GM21723 (cell line): ENCODE measurements around the gene ZNF740.

ENCODE experiments used
- ATAC-seq: cut with Tn5 transposase; IDR thresholded peaks from one replicate; pipeline ENCODE4 v1.9.1; 2021; ENCODE audit warnings: mild to moderate bottlenecking, moderate library complexity; ENCODE audit not compliant: unreplicated experiment

Gene ZNF740

DNA sequence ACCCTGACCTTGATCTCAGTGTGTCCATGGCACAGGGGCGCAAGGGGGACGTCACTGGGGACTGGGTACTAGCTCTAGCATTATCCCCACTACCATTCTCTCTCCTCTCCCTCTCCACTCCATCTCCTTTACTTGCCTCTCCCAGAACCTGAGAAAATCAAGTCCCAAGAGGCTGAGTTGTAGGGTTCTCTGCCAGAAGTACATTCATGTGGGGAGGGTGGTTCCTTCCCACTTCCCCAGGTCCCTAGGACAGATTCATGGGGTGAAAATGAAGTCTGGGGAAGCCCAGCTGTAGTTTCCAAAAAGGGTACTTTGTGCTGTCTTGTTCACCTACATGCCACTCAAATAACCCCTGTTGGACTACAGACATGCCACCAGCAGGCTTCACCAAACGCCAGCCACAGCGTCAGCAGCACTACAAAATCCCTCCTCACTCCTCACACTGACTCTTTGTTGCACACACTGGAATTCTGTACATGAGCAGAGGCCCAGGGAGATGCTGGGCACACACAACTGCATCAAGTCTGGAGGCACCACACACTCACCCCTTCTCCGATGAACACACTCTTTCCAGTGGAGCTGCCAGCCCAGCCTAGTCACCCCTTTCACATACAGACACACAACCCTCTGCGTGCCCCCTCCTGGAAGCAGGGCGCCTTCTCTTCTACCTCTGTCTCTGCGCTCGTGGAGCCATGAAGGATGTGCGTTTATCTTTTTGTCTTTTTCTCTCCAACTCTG is 44.5 kb downstream of the ZNF740 start:
- no peak for ATAC-seq

DNA sequence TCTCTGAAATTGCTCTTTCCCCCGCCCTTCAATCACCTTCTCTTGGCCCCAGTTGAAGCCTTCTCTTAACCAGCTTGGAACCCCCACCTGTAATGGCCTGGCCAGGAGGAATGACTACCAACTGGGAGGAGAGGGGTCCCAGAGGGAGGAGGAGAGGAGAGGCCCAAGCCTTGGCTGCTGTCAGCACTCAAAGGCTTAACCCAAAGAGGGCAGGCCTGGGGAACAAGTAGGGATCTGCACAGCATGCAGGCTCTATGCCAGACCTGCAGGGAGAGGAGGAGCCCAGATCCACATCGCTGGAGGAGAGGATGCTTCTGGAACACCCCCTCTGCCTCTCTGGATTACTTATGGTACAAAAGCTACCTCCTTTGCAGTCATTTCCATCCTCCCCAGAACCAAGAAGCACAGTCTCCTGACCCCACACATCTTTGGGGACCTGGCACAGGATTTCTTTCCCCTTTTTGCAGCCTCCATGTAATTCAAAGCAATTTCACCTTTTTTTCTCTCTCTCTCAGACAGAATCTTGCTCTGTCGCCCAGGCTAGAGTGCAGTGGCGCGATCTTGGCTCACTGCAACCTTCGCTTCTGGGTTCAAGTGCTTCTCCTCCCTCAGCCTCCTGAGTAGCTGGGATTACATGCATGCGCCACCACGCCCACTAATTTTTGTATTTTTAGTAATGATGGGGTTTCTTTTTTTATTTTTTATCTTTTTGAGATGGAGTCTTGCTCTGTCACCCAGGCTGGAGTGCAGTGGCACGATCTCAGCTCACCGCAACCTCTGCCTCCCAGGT is 45.3 kb downstream of the ZNF740 start:
- no peak for ATAC-seq

DNA sequence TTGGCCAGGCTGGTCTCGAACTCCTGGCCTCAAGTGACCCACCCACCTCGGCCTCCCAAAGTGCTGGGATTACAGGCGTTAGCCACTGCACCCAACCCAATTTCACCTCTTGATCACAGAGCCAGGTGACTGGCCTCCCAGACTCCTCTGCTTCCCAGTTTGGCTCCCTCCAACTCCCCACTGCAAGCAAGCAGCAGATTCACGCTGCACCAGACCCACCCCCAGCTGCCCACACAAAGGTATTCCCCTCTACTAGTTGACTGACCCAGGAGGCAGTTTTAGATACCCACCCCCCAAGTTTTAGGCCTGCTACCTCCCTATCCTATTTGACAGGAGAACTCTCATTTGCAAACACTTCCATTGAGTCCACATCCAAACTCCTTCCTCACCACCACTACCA is 46.3 kb downstream of the ZNF740 start:
- no peak for ATAC-seq

DNA sequence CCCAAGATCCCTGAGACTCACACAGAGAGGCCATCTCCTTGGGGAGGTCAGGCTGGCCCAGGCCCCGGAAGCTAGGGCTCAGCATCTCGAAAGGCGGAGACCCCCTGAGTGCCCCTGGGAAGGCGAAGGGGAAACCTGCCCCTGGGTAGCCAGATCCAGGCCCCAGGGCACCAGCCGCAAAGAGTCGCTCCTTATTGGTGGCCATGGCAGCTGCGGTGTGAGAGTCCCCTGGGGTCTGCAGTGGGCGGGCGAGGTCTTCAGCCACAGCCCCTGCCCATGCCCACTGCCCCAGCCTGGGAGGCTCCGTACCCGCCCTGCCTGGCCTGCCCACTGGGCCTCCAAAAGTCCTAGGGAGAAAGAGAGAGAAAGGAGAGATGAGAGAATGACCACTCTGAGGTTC is 46.8 kb downstream of the ZNF740 start:
- ATAC-seq = no peak

DNA sequence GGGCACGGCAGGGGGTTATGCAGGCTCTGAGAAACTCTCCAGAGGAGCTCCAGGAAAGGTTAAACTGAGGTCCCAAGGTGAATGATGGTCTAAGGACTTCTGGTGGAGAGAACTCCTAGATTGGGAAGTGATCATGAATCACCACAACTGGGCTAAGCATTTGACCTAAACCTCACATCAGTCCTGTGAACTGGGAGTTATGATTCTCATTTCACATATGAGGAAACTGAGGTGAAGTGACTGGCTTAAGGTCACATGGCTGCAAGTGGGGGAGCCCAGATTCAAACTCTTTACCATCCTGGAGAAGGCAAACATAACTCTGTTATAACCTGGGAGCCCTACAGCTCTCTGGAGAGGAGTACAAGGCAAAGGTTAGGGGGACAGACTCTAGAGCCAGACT is 47.3 kb downstream of the ZNF740 start:
- no peak for ATAC-seq

DNA sequence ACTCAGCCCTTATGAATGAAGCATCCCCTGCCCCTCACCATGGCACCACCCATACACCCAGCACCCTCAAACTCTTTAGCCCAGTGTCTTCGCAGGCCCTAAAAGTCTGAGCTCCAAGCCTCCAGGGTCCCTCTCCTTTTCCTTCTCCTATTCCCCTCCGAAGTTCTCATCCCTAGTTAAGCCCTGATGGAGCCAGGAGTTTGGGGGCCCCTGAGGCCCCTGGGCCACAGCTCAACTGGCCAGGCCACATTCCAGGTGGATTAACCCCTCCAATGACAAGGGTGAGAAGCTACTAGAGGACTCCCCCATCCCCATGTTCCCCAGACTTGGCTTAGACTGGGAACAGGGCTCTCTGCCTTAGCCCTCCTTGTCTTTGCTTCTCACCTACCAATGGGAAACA is 48.9 kb downstream of the ZNF740 start:
- no peak for ATAC-seq

DNA sequence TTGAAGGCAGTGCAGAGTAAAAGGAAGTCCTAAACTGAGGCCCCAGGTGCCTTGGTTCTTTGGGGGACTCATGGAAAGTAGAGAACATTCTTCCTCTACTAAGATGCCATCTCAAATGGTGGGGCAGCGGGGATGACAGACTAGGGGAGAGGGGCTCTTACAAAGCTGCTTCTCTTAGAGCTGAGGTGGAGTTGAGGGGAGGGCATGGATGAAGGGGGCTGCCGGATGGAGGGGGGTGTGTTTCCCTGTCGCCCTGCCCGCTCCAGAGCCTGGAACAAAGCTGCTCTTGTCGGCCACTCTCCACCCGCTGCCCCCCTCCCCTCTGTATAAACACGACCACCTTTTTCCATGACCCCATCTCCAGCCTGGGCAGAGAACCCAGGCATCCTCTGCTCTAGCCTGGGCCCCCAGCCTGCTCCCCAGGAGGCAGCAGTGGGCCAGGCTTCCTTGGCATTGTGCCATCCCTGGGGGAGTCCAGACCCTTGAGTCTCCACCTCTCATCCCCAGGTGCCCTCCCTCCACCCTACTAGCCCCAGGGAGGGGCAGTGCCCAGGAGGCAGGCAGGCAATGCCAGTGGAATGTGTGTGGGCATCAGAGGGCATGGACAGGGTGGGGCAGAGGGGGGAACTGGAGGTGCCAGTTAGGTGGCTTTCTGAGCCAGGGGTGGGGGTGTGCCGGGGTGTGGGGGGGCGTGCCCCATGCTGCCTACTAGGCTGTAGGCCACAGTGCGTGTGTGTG is 49.8 kb downstream of the ZNF740 start:
- ATAC-seq = no peak

DNA sequence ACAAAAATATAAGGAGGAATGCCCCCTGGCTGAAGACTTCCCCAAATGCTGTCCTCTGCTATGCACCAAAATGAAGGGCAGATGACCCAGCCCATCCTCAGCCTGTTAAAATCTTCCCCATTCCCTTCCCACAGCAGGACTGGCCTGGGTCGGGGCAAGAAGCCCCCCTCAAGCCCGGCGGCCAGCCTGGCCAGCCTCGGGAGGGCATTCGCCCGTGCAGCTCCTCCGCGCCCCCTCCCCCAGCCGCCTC is 51.1 kb downstream of the ZNF740 start:
- ATAC-seq = no peak

DNA sequence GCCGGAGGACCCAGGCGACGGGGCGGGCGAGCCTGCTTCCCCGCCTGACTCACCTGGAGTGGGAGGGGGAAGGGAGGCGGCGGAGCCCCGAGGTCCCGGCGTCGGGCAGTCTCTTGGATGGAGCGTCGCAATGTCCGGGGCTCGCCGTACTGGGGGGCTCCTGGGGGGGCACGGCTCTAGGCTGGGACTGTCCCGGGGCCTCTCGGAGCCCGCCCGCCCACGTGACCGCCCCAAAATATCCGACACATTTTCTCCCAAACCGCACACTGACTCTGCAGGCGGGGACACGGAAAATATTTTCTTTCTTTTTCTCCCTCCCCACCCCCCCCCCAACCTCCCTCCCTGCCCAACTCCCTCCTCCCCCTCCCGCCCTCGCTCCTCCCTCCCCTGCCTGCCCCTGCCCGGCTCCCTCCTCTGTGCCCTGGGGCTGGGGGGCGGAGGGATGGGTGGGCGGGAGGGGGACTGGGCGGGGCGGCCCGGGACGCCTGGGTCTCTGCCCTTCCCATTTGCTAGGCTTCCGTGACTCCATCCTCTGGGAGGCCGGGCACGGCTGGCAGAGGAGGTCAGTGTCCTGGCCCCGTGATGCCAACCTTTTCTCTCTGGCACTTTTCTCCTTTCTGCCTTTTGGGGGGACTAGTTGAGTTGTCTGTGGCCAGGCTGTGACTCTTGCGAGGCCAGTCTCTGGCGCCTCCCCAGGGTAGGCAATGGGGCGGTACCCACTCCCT is 51.6 kb downstream of the ZNF740 start, which contains the start of gene RARG:
RARG (minus strand) TSS at position 289 of the 725 bp plus-strand sequence. CDS start 4,664 bp downstream, outside the sequence.
- peak; percentile 59 for ATAC-seq

DNA sequence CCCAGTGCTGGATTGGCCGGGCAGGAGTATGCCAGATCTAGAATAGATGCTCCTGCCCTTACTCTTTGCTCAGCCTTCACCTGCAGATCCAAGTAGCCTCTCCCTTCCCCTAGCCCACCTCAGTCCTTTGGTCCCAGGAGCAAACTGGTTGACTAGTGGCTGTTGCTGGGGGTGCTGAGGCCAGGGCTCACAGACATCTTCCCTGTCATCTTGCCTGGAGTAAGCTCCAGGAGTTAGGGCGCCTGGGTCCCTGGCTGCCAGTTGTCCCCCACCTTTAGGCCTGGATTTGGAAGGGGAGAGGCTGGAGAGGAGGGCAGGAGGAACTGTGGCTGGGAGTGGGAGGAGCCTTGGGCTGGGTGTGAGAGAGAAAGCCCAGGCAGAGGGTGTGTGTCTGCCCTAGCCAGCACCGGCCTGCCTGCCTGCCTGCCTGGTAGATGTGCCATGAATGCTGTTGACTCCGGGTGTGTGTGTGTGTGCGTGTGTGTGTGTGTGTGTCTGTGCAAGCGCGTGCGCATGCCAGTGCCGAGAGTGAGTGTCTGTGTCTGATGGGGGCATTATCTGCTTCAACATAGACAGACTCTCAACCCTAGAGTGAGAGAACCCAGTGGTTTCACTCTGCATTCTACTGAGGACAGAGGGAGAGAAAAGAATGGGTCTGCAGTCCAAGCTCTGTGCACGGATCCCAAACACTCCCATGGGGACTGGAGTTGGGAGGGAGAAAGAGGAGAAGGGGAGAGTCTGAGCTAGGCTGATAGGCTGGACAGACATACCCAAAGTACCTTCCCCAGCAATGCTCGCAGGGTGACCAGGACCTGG is 52.3 kb downstream of the ZNF740 start:
- peak; percentile 35 for ATAC-seq

DNA sequence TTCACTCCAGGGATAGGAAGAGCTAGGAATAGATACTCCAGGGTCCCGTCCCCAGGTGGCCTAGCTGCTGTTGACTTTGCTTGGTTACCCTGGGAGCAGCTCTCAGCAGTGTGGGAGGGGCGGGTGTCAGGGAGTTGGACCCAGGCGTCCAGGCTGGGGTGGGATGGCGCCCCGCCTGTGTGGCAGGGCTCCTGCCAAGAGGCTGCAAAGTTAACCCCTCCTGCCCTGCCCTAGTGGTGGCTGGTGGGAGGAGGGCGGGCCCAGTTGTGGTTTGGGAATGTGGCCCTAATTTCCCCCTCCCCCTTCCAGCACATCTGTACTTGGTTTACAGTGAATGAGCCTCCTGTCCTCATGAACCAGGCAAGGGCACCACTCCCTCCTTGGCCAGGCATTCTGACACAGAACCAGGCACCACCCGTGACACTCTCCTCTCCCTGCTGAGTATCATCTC is 53.2 kb downstream of the ZNF740 start:
- ATAC-seq = no peak

DNA sequence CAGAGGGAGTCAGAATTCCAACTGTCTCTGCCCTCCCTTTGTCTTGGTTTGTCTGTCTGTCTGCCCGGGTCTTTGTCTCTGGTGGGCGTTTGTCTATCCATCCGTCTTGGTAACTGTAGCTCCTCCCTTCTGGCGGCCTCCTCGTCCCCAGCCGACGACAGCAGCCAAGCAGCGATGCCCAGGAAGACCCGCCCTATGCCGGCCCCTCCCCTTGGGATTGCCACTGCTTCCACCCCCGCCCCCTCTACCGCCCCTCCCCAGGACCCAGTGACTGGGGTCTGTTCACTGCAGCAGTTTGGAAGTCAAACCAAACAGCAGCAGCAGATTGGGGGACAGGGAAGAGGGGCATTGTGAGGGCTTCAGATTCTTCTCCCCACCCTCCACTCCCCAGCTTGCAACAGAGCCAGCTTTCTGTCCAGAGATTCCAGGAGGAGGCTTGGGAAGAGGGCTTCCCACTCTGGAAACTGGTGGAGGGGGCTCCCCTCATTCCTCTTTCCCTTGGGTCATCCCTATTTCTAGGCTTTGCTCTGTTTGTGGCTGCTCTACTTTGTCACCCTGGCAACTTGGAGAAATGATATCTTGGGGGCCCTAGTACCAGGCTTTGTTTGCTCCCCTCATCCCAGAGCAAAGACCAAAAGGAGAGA is 53.9 kb downstream of the ZNF740 start:
- no peak for ATAC-seq

DNA sequence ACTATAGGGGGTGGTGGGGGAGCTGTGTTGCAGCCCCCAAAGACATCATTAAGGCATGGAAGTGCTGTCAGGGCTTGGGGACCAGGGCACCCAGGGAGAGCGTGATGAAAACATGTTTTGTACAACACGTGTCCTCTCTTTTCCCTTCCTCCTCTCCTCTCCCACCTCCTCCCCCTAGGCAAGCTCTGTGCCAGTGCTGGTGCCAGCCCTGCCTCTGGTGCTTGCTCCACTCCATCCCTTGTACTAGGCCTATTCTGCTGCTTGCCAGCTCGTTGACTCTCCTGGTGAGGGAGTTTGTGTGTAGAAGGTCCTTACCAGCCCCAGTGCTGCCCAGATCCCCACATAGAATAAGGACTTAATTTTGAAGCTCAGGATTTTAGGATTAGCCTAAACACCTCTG is 54.6 kb downstream of the ZNF740 start:
- no peak for ATAC-seq

DNA sequence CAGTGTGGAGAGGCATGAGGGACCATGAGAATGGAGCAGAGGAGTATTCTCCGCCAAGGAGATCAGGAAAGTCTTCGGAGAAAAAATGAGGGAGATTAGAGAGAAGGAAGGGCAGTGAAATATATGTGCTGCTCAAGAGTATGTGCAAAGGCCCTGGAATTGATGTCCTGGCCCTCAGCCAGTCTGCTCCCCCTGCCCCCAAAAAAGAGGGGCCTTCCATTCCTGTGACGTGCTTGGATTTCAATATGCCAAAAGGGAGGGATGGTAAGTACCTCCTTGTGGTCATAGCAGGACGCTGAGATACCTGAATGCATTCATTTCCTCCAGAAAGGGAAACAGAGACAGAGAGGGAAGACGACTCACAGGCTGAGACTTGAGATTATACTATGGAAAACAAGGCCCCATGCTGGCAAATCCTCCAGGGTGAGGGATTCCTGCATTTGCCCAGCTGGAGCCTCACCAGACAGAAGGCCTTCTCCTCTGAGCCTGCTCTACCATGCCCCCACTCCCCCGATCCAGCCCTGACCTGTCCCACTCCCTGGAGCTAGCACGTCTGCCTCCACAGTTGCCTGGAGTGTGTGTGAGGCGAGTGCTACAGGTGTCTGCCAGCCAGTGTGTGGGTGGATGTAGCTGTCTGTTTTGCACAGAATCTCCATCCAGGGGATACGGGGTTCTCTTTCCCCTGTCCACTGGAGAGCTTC is 55.4 kb downstream of the ZNF740 start:
- ATAC-seq = no peak

DNA sequence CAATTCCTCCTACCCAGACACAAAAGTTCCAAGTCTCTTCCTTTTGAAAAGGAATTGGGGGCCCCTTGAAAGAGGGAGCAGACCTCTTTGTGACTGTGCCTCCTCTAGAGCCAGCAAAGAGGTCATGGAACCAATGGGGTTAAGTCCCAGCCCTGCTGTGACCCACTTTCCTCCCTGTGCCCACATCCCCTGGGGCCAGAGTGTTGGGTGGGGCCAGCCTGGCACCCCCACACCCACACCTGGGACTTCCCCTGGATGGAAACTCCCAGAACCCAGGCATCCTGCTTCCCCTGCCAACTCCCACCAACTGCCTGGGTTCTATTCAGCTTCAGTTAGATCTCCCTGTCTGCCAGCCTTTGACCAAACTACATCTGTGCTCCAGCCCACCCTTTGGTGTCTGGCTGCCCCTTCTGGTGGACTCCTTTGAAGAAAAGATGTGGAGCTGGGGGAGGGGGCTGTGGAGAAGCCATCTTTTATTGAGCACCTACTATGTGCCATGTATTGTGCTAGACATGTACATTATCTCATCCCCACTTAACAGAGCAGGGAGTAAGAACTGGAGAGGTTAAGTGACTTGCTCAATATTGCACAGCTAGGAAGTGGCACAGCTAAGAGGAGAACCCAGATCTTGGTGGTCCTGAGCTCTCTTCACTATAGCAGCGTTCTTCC is 56.1 kb downstream of the ZNF740 start:
- no peak for ATAC-seq

DNA sequence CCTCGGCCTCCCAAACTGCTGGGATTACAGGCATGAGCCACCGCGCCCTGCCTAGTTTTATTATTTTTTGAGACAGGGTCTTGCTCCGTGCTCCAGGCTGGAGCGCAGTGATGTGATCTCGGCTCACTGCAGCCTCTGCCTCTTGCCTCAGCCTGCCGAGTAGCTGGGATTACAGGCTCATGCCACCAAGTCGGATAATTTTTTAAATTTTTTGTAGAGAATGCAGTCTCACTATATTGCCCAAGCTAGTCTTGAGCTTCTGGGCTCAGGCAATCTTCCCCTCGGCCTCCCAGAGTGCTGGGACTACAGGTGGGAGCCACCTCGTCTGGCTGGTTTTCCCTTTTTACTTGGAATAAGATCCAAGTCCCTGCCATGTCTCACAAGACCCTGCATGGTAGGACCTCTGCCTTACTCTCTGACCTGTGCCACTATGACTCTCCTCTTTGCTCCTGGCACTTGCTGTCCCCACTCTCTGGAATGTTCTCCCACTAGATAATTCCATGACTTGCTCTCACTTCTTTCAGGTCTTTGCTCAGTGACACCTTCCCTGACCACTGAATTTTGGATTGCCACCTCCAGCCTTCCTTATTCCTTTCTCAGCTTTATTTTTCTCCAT is 59.2 kb downstream of the ZNF740 start:
- ATAC-seq = no peak

DNA sequence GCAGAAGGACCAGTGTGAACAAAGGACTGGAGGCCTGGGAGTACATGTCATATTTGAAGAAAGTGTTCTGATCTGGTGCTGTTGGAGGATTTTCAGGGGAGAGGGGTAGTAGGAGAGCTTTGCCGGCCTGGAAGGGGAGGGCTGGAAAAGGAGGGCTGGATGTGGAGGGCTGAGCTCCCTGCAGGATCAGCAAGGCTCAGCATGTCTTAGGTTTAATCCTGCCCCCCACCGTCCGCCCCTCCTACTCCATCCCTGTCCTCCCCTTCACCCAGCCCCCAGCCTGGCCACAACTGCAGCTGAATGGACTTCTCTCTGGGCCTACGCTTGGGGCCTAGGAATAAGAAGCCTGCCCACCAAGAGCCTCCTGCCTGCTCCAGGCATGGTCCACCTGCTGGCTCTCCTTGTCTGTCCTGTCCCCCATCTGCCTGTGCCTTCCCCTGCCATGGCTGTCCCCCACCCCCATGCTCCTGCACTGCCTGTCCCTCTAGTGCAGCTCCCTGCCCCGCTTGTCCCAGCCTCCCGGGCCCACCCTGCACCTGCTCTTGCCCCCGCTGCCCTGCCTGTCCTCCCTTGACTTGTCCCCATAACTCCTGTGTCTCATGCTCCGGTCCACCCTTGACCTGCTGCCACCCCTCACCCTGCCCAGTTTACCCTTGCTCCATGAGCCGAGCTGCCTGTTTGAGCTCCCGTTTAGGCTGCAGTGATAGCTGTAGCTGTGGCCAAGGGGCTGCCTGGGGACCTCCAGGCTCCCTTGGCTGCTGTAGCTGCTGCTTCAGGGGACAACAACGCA is 61.3 kb downstream of the ZNF740 start:
- no peak for ATAC-seq
